GM19395 (cell line): ENCODE measurements around the gene SBF1.
A peak's percentile ranks its signal among the peaks of the same experiment; 100 is the strongest.

ENCODE experiments used
- ATAC-seq: cut with Tn5 transposase; IDR thresholded peaks from one replicate; pipeline ENCODE4 v1.9.1; 2021; ENCODE audit warnings: mild to moderate bottlenecking, moderate library complexity; ENCODE audit not compliant: unreplicated experiment

Gene SBF1

DNA sequence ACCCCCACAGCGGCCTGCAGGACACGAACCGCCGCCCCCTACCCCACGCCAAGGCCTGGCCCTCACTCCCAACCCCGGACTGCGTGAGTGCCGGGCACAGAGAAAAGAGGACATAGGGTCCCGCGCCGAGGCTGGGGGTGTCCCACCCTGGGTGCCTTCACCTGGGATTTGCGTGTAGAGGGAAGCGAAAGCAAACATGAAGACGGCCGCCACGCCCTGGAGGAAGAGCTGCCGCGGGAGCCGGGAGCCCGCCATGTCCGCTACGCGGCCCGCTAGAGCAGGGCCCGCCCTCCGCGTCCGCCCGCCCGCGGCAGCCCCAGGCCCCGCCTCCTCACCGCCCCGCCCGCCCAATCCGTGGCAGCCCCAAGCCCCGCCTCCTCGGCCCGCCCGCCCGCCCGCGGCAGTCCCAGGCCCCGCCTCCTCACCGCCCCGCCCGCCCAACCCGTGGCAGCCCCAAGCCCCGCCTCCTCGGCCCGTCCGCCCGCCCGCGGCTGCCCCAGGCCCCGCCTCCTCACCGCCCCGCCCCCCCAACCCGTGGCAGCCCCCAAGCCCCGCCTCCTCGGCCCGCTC, 32.7 kb upstream of the SBF1 start, which contains the start of gene LMF2:
LMF2 (minus strand) TSS at position 282 of the 570 bp plus-strand sequence; CDS start at position 255, 27 bp downstream.
- ATAC-seq: peak; percentile 49

DNA sequence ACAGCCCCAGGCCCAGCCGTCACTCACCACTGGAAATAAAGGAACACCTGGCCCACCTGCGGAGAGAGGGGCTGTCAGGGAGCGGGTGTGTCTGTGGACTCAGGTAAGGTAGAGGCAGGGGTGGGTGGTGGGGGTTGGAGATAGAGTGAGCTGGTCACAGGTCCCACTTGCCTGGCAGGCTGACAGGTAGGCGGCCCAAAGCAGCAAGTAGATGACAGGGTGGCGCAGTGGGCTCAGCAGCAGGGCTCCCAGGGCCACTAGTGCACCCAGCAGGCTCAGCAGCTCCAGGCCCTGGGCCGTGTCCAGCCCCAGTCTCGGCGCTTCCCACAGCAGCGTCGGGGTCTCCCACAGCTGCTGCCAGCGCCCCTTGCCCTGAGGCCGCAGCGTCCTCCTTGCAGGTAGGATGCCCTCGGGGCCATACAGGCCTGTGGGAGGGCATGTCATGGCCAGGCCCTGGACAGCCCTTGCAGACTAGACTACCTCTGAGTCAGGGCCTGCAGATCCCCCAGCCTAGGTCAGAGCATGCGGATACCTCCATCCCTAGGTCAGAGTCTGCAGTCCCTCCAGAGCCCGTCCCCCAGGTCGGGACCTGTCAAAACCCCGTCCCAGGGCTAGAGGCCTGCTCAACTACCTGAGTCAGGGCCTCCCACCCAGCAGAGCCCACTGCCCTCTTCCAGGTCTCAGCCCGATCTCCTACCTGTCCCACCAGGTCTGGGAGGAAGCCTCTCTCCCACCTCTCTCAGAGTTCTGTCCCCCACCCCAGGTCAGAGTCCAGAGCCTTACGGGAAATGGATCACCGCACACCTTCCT, 32.0 kb upstream of the SBF1 start:
- no peak for ATAC-seq

DNA sequence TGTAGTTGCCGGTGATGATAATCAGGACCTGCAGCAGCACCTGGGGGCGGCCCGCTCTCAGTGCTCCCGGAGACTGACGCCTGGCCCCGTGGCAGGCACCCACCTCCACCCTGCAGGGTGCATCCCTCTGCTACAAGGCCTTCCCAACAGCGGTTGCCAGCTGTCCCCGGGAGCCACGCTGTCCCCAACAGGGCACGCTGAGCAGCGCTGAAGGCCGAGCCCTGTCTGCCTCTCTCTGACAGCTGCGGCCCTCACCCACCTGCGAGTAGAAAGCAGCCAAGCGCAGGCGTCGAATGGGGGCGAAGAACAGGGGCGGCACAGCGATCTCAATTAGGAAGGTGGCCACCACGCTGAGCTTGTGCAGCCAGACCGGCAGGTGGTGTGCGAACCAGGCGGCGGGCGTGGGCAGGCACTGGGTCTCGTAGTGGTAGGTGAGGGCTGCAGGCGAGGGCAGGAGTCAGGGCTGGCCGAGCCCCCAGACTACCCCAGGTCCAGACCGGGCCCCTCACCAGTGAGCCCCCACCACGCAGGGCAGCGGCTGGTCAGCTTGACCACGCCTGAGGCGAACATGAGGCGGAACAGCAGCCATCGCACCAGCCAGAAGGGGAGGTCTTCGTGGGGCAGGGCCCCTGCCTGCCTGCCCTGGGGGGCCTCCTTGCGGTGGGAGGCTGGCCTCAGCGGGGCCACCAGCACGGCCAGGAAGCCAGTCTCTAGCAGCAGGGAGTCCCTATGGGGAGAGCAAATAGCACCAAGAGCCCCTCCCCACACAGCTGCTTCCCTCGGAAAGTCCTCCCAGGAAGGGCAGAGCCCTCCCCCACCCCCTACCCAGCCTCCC, 31.2 kb upstream of the SBF1 start:
- ATAC-seq: no peak

DNA sequence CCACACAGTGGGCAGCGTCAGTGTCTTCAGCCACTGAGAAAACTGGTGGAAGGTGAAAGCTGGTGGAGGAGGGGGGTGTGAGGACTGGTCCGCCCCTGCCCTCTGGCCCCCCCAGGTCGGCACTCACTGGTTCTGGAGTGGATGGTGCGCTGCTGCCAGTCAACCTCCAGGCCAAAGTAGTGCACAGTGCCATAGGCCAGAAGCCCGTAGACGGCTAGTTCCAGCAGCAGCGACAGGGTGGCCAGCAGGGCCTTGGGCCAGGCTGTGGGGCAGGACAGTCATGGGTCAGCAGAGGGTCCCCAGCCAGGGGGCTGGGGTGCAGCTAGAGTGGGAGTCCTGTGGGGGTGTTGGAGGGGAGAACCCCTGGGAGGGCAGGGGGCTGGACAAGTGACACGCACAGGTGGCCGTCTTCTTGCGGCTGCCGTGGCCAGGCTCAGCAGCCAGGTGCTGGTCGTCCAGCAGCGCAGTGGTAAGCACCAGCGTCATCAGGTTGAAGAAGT, 30.5 kb upstream of the SBF1 start:
- no peak for ATAC-seq

DNA sequence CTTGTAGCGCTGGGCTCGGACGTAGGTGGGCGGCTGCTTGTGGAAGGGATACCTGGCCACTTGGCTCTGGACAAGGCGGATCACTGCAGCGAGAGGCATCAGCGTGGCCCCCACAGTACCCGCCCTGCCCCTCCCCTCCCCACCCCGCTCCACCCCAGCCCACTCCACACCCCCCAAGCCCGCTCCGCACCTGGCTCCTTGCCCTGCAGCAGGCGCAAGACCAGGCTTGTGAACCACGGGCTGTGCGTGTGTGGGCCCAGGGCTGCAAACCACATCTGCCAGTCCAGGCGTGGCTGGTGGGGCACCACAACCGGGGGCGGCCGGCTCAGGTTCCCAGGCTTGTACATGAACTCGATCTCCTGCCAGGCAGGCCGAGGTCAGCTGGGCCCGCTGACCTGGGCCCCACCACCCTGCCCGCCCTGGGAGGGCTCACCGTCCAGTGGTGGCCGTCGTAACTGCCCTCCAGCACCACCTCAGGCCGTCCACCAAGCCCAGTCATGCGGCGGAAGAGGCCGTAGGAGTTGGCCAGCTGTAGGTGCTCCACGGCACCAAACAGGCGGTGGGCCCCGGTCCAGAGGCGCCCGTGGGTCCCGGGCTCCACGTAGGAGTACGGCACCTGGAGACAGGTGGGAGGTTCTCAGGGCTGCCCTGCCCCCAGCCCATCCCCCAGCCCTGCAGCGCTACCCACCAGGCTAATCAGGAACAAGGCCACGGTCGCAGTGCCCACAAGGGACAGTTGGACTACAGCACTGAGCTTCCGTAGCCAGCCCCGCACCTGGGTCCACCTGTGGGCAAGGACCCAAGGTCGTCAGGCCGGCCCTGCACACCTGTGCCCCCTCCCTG, 29.8 kb upstream of the SBF1 start:
- no peak for ATAC-seq

DNA sequence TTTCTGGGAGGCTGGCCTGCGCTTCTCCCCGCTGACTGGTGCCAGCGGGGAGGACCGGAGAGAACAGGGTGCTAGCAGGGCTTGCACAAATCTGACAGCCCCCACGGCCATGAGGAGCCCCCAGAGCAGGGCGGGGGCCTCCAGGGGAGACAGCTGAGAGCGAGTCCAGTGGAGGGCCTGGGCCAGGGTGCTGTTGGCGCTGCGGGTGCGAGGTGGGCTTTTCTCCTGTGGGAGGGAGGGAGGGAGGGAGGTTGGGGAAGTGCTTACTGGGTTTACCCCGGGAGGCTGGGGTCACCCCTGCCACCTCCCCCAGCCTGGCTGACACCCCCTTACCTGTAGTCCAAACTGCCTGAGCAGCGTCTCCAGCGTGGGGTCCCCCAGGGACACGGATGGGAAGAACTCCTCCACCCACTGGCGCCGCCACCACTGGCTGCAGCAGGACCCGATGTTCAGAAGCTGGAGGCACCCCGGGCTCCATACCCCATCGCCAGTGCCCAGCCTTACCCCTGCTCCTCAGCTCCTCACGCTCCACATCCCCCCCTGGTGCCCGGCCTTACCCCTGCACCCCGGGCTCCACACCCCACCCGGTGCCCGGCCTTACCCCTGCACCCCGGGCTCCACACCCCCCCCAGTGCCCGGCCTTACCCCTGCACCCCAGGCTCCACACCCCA, 28.8 kb upstream of the SBF1 start:
- ATAC-seq: no peak

DNA sequence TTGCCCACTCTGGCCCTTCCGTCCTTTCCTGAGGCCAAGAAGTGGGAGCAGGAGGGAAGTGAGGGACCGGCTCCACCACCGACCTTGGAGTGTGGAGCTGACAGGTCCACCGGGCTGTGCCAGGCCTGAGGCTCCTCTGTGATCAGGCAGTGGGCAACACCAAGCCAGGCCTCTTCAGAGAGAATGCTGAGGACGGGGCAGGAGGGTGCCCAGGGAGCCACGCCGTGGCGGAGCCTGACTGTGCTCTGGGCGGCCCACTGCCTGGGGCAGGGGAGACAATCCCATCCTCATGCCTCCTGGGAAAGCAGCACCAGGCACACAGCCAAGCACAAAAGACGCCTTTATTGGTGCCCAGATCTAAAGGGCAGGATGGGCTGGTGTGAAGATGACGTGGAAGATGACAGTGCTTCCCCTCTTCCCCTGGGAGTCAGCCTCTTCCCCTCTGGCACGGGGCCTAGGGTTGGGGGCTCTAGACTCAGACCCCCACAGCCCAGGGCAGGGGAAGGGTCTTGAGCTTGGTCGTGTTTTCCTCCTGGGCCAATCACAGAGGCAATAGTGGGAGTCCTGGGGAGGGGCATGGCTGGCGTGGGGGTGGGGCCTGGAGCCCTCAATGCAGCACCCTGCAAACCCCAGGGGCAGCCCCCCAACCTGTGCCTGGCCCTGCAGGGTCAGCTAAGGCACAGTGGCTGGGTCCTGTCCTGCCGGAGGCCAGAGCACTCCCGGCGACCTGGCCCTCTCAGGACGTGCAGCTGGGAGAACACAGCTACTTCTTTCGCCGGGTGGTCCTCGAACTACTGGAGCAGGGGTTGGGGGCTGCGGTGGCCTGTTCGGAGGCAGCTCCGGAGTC, 28.0 kb upstream of the SBF1 start:
- ATAC-seq: no peak

DNA sequence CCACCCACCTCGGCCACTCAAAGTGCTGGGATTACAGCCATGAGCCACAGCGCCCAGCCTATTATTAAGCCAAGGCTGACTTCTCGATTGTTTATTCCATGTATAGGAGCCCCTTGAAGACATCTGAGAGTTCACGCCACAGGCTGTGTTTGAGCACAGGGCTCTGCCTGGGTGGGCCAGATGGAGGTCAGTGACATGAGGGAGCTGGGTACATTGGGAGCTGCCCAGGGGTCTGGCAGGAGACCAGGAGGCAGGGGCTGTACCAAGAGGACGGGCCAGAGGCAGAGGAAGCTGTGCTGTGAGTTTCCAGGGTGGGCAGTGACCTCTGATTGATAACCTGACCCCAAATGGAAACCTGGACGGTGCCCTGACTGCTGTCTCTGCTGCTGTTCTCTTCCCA, 27.3 kb upstream of the SBF1 start:
- no peak for ATAC-seq

DNA sequence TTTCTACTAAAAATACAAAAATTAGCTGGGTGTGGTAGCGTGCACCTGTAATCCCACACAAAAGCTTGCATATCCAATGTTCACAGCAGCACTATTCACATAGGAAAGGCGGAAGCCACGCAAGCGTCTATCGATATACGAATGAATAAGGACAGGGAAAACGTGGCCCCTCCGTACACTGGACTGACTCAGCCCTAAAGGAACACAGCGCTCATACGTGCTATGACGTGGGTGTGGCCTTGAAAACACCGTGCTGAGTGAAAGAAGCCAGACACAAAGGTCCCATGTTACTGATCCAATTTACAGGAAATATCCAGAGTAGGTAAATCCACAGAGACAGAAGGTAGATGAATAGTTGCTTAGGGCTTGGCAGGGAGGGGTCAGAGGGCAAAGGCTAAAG, 25.6 kb upstream of the SBF1 start:
- ATAC-seq: no peak

DNA sequence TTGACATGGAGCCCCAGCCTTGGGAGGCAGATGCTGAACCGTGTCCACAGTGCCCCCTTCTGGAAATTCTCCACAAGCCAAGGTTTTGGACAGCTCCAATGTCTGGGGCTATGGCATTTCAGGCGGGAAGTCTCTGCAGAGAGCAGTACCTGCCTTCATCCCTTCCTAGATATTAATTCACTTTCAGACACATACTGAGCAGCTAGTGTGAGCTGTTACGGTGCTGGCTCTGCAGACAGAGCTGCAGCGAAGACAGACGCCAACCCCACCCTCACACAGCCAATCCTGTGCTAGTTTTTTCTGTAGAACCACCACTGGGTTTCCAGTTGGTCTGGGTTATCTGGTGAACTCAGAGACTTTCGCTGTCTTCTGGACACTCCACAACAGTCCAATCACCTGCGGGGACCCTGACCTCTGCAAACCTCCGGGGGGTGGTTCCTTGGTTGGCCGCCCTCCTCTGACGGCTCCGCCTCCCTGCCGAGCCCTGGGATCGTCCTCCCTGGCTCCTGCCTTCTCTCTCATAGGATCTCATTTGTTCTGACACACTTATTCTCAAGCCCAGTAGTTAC, 23.6 kb upstream of the SBF1 start:
- no peak for ATAC-seq

DNA sequence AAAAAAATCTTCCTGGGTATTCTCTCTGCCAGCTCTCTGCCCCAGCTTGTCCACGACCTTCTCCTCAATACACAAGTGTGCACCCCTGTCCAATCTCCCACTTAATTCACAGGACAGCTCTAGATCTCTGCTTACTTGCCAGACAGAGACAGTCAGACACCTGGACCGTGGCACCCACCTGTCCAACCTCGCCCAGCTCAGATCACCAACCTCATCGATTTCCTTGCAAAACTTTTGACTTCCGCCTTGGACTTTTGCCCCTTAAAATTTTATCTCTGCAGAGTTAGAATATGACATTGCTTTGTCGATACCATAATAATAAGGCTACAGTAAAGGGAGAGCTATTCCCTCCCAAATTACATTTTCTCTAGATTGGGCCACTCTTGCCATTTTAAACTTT, 22.3 kb upstream of the SBF1 start:
- ATAC-seq: no peak

DNA sequence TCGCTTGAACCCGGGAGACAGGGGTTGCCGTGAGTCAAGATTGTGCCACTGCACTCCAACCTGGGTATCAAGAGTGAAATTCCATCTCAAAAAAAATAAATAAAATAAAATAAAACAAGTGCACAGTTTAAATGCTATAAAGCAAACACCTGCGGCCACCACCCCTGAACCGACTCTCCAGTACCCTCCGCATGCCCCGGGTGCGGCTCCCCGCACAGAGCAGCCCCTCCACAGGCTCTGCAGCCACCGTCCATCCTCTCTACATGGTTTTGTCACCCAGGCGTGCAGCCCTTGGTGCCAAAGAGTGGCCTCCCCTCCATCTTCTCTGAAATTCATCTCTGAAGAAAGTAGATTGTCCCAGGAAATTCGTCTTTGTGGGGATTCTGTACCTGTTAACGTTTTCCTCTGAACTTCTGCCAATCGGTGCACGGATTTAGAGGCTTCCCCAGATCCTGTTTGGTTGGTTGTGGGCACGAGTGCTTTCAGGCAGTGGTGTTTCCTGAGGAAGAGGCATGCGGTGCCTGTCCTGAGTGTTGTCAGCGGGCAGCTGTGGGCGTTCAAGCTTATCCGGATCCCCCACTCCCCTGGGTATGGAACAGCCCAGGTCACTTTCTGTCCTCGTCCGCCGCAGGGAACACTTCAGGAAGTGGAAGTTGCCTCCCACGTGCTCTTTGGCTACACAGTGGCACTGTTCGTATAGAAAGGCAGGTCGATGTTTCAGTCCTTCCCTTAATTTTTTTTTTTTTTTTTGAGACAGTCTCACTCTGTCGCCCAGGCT, 15.9 kb upstream of the SBF1 start:
- no peak for ATAC-seq

DNA sequence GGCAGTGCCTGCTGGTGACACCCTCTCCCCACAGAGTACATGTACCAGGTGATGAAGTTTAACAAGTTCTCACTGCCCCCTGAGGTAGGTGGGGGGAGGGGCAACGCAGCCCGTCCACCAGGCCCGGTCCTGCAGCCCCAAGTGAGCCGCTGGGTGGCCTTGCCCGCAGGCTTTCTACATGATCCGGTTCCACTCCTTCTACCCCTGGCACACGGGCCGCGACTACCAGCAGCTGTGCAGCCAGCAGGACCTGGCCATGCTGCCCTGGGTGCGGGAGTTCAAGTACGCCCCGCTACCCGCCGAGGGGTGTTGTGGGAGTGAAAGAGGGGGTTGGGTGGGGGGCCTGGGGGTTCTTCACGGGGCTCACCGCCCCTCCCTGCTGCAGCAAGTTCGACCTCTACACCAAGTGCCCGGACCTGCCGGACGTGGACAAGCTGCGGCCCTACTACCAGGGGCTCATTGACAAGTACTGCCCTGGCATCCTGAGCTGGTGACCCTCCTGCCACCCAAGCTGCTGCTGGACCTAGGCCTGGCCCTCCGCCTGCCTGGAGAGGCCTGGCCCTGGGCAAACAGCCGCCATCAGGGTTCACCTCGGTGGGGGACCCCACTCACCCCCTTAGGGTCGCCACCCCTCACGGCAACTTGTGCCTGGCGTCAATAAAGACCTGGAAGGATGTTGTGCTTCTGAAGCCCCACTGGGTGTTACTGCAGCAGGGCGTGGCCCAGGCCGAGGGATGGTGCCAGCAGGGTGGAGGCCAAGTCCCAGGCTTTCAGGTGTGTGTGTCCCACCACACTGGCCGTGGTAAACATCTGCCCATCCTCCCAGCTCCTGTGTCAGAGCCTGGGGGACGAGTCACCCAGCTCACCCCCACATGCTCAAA, 14.8 kb upstream of the SBF1 start:
- no peak for ATAC-seq

DNA sequence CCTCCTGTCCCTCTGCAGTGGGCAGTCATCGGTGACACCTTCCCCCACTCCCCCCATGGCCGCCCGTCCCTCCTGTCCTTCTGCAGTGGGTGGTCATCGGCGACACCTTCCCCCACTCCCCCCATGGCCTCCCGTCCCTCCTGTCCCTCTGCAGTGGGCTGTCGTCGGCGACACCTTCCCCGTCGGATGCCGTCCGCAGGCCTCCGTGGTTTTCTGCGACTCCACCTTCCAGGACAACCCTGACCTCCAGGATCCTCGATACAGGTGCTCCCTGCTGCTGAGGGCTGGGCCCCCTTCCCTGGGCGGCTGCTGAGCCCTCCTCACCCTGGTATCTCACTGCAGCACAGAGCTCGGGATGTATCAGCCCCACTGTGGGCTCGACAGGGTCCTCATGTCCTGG, 14.1 kb upstream of the SBF1 start:
- no peak for ATAC-seq

DNA sequence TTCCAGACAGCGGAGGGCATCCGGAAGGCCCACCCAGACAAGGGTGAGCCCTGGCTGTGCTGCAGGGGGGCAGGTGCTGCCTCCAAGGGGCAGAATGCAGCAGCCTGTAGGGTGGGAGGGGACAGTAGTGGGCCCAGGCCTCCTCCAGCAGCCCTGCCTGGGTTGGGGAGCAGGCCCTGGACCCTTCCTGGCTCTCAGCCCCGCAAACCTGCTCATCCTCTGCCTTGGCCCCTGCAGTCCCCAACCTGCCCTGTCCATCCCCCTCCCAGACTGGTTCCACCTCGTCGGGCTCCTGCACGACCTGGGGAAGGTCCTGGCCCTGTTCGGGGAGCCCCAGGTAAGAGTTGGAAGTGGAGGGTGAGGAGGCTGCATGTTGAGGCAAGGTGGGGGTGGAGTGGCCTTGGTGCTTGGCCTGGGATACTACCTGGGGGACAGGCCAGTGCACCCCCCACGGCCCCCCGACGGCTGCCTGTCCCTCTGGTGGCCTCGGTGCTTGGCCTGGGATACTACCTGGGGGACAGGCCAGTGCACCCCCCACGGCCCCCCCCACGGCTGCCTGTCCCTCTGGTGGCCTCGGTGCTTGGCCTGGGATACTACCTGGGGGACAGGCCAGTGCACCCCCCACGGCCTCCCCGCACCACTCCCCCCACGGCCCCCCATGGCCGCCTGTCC, 13.3 kb upstream of the SBF1 start:
- no peak for ATAC-seq

DNA sequence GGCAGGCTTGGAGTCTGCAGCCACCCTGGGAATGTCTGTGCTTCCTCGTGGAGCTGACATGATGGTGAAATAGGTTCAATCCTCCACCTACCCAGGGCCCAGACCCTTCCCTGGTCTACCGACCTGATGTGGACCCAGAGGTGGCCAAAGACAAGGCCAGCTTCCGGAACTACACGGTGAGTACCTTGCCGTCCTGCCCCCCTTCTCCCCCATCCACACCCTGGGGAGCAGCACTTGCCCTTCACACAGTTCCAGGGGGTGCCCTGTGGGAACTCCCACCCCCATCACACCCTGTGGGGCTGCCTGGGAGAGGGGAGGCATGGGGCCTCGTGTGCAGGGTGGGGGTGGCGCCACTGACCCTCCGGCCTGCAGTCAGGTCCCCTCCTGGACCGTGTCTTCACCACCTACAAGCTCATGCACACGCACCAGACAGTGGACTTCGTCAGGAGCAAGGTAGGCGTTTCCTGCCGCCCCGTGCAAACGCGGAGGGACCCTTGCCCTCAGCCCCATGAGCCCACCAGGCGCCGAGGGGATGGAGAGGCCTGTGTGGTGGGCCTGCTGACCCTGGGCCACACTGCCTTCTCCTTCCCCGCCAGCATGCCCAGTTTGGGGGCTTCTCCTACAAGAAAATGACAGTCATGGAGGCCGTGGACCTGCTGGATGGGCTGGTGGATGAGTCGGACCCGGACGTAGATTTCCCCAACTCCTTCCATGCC, 12.6 kb upstream of the SBF1 start:
- no peak for ATAC-seq
